Loucy (cell line): ENCODE results near the gene BBS5.
"Not testable (repeated sequence)": the region's sequence is repeated elsewhere in the genome, so short reads cannot be mapped to it uniquely, and the experiment has no call there.

Experiments
- EZH2phosphoT487 ChIP-seq: fragments of 200-600 bp; IDR thresholded peaks from 2 replicates; pipeline ENCODE4 v1.6.1; 2018; ENCODE audit warnings: antibody characterized with exemption, mild to moderate bottlenecking, moderate library complexity, borderline replicate concordance
- TF ChIP-seq, protein P1 (sequence below): fragments of 200-600 bp; sonication (generic); conservative IDR thresholded peaks from 2 replicates; pipeline ENCODE4 v1.5.1; 2014; ENCODE audit warnings: mild to moderate bottlenecking, antibody characterized with exemption, low read length

DNA sequence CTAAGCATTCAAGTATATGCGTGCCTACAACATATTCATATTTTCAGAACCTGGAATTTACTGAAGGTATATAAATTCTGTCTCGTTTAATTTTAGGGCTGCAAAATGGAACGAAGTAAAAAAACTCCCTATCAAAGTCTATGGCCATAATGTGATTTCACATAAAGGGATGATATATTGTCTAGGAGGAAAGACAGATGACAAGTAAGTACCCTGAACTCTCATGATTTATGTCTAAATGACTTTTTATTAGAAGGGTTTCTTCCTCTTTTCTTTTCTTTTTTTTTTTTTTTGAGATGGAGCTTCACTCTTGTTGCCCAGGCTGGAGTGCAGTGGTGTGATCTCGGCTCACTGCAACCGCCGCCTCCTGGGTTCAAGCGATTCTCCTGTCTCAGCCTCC, 35.5 kb downstream of the BBS5 start:
- TF ChIP-seq, protein P1, sequence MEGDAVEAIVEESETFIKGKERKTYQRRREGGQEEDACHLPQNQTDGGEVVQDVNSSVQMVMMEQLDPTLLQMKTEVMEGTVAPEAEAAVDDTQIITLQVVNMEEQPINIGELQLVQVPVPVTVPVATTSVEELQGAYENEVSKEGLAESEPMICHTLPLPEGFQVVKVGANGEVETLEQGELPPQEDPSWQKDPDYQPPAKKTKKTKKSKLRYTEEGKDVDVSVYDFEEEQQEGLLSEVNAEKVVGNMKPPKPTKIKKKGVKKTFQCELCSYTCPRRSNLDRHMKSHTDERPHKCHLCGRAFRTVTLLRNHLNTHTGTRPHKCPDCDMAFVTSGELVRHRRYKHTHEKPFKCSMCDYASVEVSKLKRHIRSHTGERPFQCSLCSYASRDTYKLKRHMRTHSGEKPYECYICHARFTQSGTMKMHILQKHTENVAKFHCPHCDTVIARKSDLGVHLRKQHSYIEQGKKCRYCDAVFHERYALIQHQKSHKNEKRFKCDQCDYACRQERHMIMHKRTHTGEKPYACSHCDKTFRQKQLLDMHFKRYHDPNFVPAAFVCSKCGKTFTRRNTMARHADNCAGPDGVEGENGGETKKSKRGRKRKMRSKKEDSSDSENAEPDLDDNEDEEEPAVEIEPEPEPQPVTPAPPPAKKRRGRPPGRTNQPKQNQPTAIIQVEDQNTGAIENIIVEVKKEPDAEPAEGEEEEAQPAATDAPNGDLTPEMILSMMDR, result not testable (repeated sequence)
- TF ChIP-seq EZH2phosphoT487, result not testable (repeated sequence)
